ENCODE measurements around the gene HSPA8.
"Not testable (repeated sequence)": the region's sequence is repeated elsewhere in the genome, so short reads cannot be mapped to it uniquely, and the experiment has no call there.

The HSPA8 gene

GRCh38 chr11:123061403-123062157, at the start of gene HSPA8:
HSPA8 (minus strand) TSS chr11:123062136; CDS start chr11:123061324, 812 bp downstream.
- DNase-seq = peak; percentile 72

GRCh38 chr11:123111465-123111864, 49.5 kb upstream of the HSPA8 start:
- peak; percentile 69 for DNase-seq

GRCh38 chr11:123110397-123110796, 48.5 kb upstream of the HSPA8 start:
- DNase-seq = no peak

- DNase-seq = no peak
Measured at GRCh38 chr11:123107945-123108495, 46.1 kb upstream of the HSPA8 start.

GRCh38 chr11:123104697-123105096, 42.8 kb upstream of the HSPA8 start:
- DNase-seq = no peak

GRCh38 chr11:123103326-123103980, 41.5 kb upstream of the HSPA8 start:
- peak; percentile 55 for DNase-seq

GRCh38 chr11:123100379-123101085, 38.6 kb upstream of the HSPA8 start:
- no peak for DNase-seq

- DNase-seq = no peak
Measured at GRCh38 chr11:123098990-123099389, 37.1 kb upstream of the HSPA8 start.

- DNase-seq = no peak
Measured at GRCh38 chr11:123093739-123094138, 31.8 kb upstream of the HSPA8 start.

- no peak for DNase-seq
Measured at GRCh38 chr11:123091506-123091905, 29.6 kb upstream of the HSPA8 start.

- not testable (repeated sequence) for DNase-seq
Measured at GRCh38 chr11:123090168-123090567, 28.2 kb upstream of the HSPA8 start.

GRCh38 chr11:123088896-123089295, 27.0 kb upstream of the HSPA8 start:
- not testable (repeated sequence) for DNase-seq

- not testable (repeated sequence) for DNase-seq
Measured at GRCh38 chr11:123087657-123088056, 25.7 kb upstream of the HSPA8 start.

GRCh38 chr11:123086305-123086704, 24.4 kb upstream of the HSPA8 start:
- no peak for DNase-seq

- DNase-seq = no peak
Measured at GRCh38 chr11:123085497-123085896, 23.6 kb upstream of the HSPA8 start.

GRCh38 chr11:123084454-123084853, 22.5 kb upstream of the HSPA8 start:
- DNase-seq = no peak

- DNase-seq = no peak
Measured at GRCh38 chr11:123083623-123084029, 21.7 kb upstream of the HSPA8 start.

- DNase-seq = no peak
Measured at GRCh38 chr11:123082977-123083376, 21.0 kb upstream of the HSPA8 start.

- DNase-seq = no peak
Measured at GRCh38 chr11:123080015-123080414, 18.1 kb upstream of the HSPA8 start.

- DNase-seq = no peak
Measured at GRCh38 chr11:123076484-123076883, 14.5 kb upstream of the HSPA8 start.

- no peak for DNase-seq
Measured at GRCh38 chr11:123073343-123074057, 11.6 kb upstream of the HSPA8 start.

- no peak for DNase-seq
Measured at GRCh38 chr11:123072762-123073161, 10.8 kb upstream of the HSPA8 start.

GRCh38 chr11:123072332-123072761, 10.4 kb upstream of the HSPA8 start:
- DNase-seq = peak; percentile 18

All from NCI-H1436 (cell line).